AG09319 (cell line): ENCODE results near the gene POLR2I.
"Not testable (repeated sequence)": the region's sequence is repeated elsewhere in the genome, so short reads cannot be mapped to it uniquely, and the experiment has no call there.

Experiments used
- DNase-seq: peaks from one replicate; pipeline ENCODE4 v3.0.0-alpha.2; 2010; ENCODE audit warnings: low read depth; ENCODE audit errors: extremely low read depth
- TF ChIP-seq, protein P1 (sequence below): IDR thresholded peaks from 2 replicates; pipeline ENCODE4 v1.5.1; 2011; ENCODE audit warnings: low read depth, mild to moderate bottlenecking, inconsistent platforms, low read length, moderate library complexity

Gene POLR2I

DNA sequence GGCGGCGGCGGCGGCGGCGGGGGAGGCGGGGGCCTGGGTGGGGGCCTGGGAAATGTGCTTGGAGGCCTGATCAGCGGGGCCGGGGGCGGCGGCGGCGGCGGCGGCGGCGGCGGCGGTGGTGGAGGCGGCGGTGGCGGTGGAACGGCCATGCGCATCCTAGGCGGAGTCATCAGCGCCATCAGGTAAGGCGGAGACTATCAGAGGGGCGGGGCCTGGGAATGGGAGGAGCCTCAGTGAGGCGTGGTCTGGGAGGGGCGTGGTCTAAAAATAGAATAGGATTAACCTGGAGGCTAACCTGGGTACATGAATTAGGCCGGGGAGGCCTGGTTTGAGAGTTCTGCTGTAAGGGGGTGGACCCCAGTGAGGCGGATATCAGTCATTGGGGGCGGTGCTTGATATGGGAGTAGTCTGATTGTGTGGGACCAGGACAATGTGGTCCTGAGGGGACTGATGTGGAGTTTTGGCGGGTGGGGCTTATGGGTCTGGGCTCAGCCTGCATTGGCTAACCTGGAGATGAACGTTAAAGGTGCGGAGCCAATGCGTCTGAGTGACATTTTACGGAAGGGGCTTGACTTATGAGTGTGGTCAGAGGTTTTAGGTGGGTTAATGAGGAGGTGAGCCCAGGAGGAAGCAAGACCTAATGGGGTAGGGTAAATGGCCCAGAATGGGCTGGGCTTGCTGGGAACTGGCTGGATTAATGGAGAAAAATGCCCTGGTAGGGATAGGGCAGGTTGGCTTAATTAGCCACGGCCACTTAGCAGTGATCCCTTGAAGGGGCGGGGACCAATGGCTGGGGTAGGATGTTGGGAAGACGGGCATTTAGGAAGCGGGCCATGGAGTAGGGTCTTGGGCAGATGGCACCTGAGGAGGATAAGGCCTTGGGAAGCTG is 26.6 kb upstream of the POLR2I start:
- TF ChIP-seq, protein P1, sequence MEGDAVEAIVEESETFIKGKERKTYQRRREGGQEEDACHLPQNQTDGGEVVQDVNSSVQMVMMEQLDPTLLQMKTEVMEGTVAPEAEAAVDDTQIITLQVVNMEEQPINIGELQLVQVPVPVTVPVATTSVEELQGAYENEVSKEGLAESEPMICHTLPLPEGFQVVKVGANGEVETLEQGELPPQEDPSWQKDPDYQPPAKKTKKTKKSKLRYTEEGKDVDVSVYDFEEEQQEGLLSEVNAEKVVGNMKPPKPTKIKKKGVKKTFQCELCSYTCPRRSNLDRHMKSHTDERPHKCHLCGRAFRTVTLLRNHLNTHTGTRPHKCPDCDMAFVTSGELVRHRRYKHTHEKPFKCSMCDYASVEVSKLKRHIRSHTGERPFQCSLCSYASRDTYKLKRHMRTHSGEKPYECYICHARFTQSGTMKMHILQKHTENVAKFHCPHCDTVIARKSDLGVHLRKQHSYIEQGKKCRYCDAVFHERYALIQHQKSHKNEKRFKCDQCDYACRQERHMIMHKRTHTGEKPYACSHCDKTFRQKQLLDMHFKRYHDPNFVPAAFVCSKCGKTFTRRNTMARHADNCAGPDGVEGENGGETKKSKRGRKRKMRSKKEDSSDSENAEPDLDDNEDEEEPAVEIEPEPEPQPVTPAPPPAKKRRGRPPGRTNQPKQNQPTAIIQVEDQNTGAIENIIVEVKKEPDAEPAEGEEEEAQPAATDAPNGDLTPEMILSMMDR = no peak
- peak; percentile 49 for DNase-seq

DNA sequence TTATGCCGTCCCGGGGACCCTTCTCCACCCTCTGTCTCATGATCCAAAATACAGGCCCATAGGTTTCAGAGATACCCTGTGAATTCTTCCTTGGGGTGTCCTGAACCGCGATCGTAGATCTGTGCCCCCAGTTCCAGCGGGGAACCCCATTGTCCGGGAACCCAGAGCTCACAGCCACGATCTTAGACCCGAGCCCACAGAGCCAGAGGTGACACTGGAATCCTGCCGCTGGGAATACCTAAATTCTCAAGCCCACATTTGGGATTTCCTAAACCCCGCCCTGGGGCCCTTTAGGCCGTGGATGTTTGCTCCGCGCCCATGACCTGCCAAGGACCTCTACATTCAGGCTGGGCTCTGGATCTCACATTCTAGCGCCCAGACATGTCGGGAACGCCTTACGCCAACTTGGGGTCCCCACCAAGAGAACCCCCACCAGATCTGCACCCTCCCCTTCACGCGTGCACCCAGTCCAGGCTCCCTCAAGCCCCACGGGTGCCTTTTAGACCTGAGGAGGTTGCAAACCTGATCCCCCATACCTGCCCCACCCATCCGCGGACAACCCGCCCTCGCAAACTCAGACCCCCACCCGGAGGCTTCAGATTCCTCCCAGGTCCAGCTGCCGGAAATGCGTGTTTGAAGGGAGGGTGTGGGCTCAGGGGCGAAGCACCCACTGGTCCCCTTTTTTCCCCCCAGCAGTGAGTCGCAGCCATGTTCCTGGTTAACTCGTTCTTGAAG is 25.8 kb upstream of the POLR2I start:
- TF ChIP-seq, protein P1 = no peak

DNA sequence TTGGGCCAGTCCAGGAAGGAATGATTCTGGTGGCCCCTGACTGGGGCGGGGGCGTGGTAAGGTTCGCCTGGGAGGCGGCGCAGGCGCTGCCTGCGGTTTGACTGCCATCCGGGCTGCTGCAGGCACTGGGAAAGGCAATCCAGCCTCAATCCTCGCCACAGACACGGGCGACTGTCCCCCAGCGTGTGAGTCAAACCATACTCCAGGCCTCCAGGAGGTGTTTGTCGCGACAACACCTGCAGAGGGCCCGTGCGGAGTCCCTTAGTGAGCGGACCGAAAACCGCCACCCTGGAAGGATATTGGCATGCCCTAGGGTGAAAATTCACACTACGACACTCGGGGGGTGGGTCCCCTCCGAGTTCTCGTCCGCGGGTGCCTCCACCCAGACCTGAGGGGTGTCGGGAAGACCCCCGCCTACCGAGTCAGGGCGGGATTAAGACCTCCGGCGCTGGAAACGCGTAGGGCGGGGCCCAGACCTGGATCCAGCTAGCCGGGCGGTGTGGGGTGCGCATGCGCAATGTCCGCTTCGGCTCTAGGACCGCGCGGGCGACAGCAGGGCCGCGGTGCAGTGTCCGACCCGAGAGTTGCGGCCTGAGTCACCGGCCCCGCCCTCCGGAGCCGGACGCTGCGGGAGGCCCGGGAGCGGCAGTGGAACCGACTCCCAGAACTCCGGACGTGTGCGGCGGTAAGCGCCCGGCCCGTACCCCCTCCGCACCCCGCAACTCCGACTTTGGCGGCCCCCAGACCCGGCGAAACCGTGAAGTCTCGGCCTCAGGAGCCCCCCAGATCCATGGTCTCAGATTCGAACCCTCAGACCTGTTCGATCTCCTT is 25.0 kb upstream of the POLR2I start, which contains the start of gene CAPNS1:
TSS of gene CAPNS1 (plus strand) at position 594 of the 831 bp plus-strand sequence. CDS start 946 bp downstream, outside the sequence.
- TF ChIP-seq, protein P1 = no peak
- DNase-seq = peak; percentile 91

More for the DNA sequence above, 25.8 kb upstream of the POLR2I start:
- no peak for DNase-seq

DNA sequence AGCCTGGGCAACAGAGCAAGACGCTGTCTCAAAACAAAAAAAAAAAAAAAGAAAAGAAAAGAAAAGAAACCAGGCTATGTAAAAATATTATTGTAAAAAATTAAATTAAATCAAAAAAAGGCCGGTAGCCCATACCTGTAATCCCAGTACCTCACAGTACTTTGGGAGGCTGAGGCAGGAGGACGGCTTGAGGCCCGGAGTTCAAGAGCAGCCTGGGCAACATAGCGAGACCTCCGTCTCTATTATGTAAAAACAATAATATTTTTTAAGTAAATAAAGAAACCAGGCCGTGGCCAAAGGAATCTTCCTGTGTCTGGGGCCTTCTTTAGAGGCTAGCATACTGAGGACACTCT is 24.4 kb upstream of the POLR2I start:
- DNase-seq = no peak
- TF ChIP-seq, protein P1 = no peak

DNA sequence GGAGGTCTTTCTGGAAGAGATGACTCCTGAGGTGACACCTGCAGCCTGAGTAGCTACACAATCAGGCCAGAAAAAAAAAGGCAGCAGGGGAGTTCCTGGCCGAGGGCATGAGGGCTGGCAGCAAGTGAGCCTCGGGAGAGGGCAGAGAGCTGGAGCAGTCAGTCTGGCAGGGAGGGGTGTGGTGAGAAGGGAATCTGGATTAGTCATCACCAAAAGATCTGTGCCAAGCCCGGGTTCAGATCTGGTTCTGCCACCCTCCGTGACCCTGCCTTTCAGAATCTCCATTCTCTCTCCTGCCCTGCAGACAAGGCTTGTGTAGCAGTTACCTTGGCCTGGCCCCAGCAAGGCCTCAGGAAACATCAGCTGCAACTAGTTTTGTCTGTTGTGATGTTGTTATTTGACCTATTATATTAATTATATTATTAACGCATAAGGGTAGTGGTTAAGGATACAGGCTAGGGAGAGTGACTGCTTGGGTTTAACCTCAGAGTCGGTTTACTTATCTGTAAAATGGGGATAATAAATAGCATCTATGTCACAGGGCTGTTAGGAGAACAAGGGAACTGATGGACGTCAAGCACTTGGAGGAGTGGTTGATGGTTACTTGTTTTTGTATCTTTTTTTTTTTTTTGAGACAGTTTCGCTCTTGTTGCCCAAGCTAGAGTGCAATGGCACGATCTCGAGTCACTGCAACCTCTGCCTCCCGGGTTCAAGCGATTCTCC is 22.4 kb upstream of the POLR2I start:
- TF ChIP-seq, protein P1 = no peak
- DNase-seq = no peak

DNA sequence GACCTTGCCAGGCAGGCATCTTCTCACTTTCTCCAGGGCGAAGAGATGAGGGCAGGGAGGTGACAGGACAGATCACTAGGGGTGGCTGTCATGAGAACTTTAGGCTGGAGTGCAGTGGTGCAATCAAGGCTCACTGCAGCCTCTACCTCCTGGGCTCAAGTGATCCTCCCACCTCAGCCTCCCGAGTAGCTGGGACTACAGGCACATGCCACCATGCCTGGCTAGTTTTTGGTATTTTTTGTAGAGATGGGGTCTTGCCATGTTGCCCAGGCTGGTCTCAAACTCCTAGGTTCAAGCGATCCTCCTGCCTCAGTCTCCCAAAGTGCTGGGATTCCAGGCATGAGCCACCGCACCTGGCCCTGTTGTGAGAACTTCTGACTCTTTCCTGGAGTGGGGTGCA is 20.2 kb upstream of the POLR2I start:
- not testable (repeated sequence) for DNase-seq

DNA sequence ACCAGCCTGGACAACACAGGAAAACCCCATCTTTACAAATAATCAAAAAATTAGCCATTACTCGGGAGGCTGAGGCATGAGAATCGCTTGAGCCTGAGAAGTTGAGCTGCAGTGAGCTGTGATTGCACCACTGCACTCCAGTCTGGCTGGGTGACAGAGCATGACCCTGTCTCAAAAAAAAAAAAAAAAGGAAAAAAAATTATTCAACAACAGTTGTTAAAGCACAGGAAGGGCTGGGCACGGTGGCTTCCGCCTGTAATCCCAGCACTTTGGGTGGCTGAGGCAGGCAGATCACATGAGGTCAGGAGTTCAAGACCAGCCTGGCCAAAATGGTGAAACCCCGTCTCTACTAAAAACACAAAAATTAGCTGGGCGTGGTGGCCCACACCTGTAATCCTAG is 16.5 kb upstream of the POLR2I start:
- not testable (repeated sequence) for DNase-seq
